Body of pancreas (tissue), 4 donors: ENCODE results near the gene NPS.

Experiments used
- POLR2A ChIP-seq, 3 donors: fragments of 450-650 bp; IDR thresholded peaks; one replicate each; pipeline ENCODE4 v1.6.1; 2016; ENCODE audit warnings: antibody characterized with exemption in 3 of 3, mild to moderate bottlenecking in 2 of 3
- TF ChIP-seq, protein P1 (sequence below), 7 experiments: fragments of 450-650 bp in 4 of 7; fragments of 200-600 bp in 3 of 7; sonication (generic) in 3 of 7; IDR thresholded peaks; one replicate each; pipeline ENCODE4 v1.5.1; 2016 to 2019; ENCODE audit warnings: antibody characterized with exemption in 7 of 7

- TF ChIP-seq, protein P1, sequence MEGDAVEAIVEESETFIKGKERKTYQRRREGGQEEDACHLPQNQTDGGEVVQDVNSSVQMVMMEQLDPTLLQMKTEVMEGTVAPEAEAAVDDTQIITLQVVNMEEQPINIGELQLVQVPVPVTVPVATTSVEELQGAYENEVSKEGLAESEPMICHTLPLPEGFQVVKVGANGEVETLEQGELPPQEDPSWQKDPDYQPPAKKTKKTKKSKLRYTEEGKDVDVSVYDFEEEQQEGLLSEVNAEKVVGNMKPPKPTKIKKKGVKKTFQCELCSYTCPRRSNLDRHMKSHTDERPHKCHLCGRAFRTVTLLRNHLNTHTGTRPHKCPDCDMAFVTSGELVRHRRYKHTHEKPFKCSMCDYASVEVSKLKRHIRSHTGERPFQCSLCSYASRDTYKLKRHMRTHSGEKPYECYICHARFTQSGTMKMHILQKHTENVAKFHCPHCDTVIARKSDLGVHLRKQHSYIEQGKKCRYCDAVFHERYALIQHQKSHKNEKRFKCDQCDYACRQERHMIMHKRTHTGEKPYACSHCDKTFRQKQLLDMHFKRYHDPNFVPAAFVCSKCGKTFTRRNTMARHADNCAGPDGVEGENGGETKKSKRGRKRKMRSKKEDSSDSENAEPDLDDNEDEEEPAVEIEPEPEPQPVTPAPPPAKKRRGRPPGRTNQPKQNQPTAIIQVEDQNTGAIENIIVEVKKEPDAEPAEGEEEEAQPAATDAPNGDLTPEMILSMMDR (IDR thresholded peaks at IDR 0.05): no peak
- no peak for TF ChIP-seq POLR2A (IDR thresholded peaks at IDR 0.05)
These were observed 28.5 kb downstream of the NPS start for GRCh38 chr10:127577376-127578258.
